Measurements from ENCODE around the gene THAP8. TPM values are rescaled to one million over a fixed set of nuclear protein-coding genes. Genes with fewer than 3 reads are reported as not detected.
A peak's percentile ranks its signal among the peaks of the same experiment; 100 is the strongest.

The THAP8 gene, protein sequence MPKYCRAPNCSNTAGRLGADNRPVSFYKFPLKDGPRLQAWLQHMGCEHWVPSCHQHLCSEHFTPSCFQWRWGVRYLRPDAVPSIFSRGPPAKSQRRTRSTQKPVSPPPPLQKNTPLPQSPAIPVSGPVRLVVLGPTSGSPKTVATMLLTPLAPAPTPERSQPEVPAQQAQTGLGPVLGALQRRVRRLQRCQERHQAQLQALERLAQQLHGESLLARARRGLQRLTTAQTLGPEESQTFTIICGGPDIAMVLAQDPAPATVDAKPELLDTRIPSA
- total RNA-seq (1 to 10 TPM; 2.3 to 6.0 (median 4.3) TPM), polyA plus RNA-seq (1 to 10 TPM; 6.0 to 7.3 TPM)
- long read RNA-seq, donor 1, transcript THAP8-201 (4 exons, 1,825 nt), result major isoform, 17 of 27 reads
- long read RNA-seq, donor 1, partial matches to known transcripts, result 2 of 27 reads
- long read RNA-seq, donor 1, other reads (novel, unspliced or antisense), result 6 of 27 reads
- long read RNA-seq, donor 2, transcript THAP8-201 (4 exons, 1,825 nt), result major isoform, 22 of 29 reads
- long read RNA-seq, donor 2, partial matches to known transcripts, result 1 of 29 reads
- long read RNA-seq, donor 2, other reads (novel, unspliced or antisense), result 5 of 29 reads
- long read RNA-seq, donor 3, transcript THAP8-201 (4 exons, 1,825 nt), result major isoform, 5 of 10 reads
- long read RNA-seq, donor 3, partial matches to known transcripts, result 1 of 10 reads
- long read RNA-seq, donor 3, other reads (novel, unspliced or antisense), result 2 of 10 reads

DNA sequence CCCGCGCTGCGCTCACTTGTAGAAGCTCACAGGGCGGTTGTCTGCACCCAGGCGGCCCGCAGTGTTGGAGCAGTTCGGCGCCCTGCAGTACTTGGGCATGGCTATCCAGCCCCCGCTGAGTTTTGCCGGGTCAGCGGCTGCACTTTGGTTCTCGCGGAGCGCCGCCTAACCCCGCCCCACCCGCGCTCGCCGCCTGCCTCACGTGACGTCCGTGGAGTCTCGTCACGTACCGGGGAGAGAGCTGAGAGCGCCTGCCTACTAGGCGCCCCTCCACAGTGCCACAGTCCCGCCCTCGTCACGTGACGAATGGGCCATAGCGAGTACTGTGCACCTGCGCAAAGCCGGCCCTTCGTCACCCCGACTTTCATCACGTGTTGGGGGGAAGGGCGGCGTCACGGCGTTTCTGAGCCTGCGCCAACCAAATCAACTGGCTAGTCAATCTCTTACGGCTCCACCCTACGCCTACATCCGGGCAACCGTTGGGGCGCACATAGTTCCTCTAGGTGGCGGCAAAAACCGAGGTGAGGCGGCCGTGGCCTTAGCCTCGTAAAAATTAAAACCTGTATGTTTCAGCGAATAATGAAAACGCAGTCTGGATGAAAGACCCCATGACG is at the start of gene THAP8:
Gene THAP8 (minus strand): TSS at position 167 of the 614 bp plus-strand sequence. CDS start 68 bp downstream, at position 99.
- WGBS, 4 donors, result 0 to 4% (median 1%) methylated on average over 16 to 56 of the region's 56 CpGs

DNA sequence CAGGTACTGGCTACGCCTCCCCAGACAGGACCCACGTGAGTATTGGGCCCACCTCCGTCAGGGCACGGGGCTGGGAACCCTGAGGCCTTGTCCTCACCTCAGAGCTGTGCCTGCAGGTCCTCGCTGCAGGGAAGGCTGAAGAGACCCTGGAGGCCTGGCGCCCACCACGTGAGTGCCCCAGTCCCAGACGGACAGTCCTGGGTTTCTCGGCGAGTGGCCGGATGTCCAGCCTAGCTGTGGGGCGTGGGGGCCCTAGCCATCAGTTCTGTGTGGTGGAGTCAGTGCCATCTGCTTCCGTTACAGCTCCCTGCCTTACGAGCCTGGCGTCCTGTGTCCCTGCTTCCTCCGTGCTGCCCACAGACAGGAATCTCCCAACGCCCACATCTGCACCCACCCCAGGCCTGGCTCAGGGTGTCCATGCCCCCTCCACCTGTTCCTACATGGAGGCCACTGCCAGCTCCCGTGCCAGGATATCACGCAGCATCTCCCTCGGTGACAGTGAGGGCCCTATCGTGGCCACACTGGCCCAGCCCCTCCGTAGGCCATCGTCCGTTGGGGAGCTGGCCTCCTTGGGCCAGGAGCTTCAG is 49.0 kb upstream of the THAP8 start:
- WGBS, 4 donors, result 89 to 94% (median 92%) methylated on average over 18 to 24 of the region's 24 CpGs
- H3K27ac ChIP-seq, result peak overlapping the region in 1 of 12 donors; percentile 26
- DNase-seq (no peak), ATAC-seq (no peak)
- no peaks in the 10 kb centered on the region for H3K27me3 ChIP-seq
- H3K36me3 ChIP-seq, result peaks cover 0 to 29% (median 0%) of the 10 kb centered on the region in 9 donors
- H3K9me3 ChIP-seq, result no peaks in the 10 kb centered on the region
- TF ChIP-seq POLR2A (IDR thresholded peaks at IDR 0.05) (no peak), CTCF (IDR thresholded peaks at IDR 0.05) (no peak)
- intact Hi-C loops (cut with DNase I), result loop anchor here in 2 of 10 donors (5.0 kb wide), 2 partner anchors 36 to 46 kb away; no protein-coding TSS in a partner anchor
- no peak overlapping the region for H3K4me3 ChIP-seq
- peaks cover 0 to 34% (median 15%) of the 10 kb centered on the region in 12 donors for H3K4me1 ChIP-seq

More for the DNA sequence above, at the start of gene THAP8:
- intact Hi-C loops (cut with DNase I), result loop anchor here in 8 of 10 donors (1.0 to 10.0 kb wide), 9 partner anchors 37 to 309 kb away; partner anchors contain the start of genes ALKBH6 (in 3 of the 8), SDHAF1 (in 3 of the 8), TBCB (in 3 of the 8) and POLR2I (in 2 of the 8)
- ATAC-seq (peak; percentile 96 to 98 (median 97)), DNase-seq (peak; percentile 100)
- Histone ChIP-seq H3K27me3 (no peaks in the 10 kb centered on the region), H3K4me3 (peak within 1 kb of the TSS; percentile 16 to 80 (median 68)), H3K9me3 (no peaks in the 10 kb centered on the region), H3K4me1 (peaks cover 0 to 19% (median 13%) of the 10 kb centered on the region in 12 donors), H3K36me3 (no peaks in the 10 kb centered on the region), H3K27ac (peak within 1 kb of the TSS; percentile 70 to 98 (median 92))
- TF ChIP-seq POLR2A (IDR thresholded peaks at IDR 0.05) (peak in 1 of 2 donors; percentile 73), CTCF (IDR thresholded peaks at IDR 0.05) (peak in 11 of 12 donors; percentile 36 to 88 (median 63))

DNA sequence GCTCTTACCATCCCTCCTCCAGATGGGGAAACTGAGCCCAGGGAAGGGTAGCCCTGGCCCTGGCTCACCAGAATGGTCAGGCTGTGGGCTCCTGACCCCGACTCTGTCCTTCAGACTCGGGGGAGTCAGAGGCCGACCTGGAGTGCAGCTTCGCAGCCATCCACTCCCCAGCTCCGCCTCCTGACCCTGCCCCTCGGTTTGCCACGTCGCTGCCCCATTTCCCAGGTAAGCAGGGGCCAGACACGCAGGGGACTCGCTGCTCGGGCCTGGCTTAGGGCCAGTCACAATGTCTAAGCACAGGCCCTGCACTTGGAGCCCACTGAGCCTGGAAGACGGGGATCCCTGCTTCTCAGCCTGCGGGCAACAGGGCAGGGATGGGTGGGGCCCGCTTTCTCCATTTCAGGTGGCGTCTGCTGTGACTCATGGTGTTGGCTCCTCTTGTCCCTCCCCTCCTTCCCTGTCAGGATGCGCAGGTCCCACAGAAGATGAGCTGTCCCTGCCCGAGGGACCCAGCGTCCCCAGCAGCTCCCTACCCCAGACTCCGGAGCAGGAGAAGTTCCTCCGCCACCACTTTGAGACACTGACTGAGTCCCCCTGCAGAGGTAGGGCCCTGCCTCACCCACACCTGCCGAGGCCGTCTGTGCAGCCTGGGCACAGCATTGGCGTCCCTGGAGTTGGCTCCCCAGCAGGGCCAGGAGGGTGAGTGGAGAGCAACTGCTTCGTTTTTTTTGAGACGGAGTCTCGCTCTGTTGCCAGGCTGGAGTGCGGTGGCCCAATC is 47.7 kb upstream of the THAP8 start:
- Histone ChIP-seq H3K4me3 (peak overlapping the region in 4 of 12 donors; percentile 29 to 43 (median 38)), H3K4me1 (peaks cover 0 to 34% (median 19%) of the 10 kb centered on the region in 12 donors), H3K27me3 (no peaks in the 10 kb centered on the region), H3K36me3 (peaks cover 0 to 31% (median 0%) of the 10 kb centered on the region in 9 donors), H3K27ac (peak overlapping the region in 10 of 12 donors; percentile 32 to 96 (median 82)), H3K9me3 (no peaks in the 10 kb centered on the region)
- no peak for ATAC-seq
- 76 to 86% (median 82%) methylated on average over 19 to 27 of the region's 27 CpGs for WGBS, 4 donors
- TF ChIP-seq POLR2A (IDR thresholded peaks at IDR 0.05), result no peak
- TF ChIP-seq CTCF (IDR thresholded peaks at IDR 0.05), result no peak
- DNase-seq, result no peak
- intact Hi-C loops (cut with DNase I), result loop anchor here in 2 of 10 donors (5.0 kb wide), 2 partner anchors 34 to 44 kb away; no protein-coding TSS in a partner anchor
